ELR (cell line): ENCODE data around the gene CLN3.
A peak's percentile ranks its signal among the peaks of the same experiment; 100 is the strongest.
"Not testable (repeated sequence)": the region's sequence is repeated elsewhere in the genome, so short reads cannot be mapped to it uniquely, and the experiment has no call there.

Source experiments
- DNase-seq: peaks from one replicate; pipeline ENCODE4 v3.0.0-alpha.2; 2015; ENCODE audit warnings: low read depth

CLN3 gene

GRCh38 chr16:28513484-28514181, 21.8 kb upstream of the CLN3 start:
- no peak for DNase-seq

DNA sequence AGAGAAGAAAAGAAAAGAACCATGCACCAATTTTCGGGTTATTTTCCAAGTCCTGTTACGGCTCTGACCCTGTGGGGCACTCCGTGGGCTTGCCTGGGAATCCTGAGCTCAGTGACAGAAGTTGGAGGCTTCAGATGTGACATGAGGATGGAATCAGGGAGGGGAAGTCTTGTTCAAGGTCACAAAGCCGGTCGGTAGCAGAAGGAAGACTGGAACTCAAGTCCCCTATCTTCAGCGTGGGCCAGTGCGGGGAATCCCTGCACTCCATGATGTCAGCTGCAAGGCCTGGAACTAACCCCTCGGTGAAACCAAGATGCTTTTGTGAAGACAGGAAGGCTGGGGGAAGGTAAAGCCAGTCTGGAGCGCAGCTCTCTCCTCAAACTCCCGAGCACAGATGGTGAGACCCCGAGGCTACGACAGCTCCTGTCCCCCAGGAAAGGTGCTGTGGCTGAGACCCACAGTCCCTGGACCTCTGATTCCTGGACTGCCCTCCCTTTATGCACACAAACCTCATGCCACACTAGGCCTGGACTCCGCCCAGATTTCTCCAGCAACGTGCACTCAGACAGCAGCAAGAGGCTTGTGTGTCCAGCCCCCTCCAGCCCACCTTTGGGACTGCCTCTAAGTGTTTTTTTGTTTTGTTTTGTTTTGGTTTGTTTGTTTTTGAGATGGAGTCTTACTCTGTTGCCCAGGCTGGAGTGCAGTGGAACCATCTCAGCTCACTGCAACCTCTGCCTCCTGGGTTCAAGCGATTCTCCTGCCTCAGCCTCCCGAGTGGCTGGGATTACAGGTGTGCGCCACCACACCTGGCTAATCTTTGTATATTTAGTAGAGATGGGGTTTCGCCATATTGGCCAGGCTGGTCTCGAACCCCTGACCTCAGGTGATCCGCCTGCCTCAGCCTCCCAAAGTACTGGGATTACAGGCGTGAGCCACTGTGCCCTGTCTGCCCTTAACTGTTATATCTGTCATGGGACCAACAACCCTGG, 20.2 kb upstream of the CLN3 start:
- DNase-seq: no peak

GRCh38 chr16:28511031-28511430, 19.2 kb upstream of the CLN3 start:
- DNase-seq: no peak

- DNase-seq: no peak
Observed at GRCh38 chr16:28505489-28506137, 13.7 kb upstream of the CLN3 start.

DNA sequence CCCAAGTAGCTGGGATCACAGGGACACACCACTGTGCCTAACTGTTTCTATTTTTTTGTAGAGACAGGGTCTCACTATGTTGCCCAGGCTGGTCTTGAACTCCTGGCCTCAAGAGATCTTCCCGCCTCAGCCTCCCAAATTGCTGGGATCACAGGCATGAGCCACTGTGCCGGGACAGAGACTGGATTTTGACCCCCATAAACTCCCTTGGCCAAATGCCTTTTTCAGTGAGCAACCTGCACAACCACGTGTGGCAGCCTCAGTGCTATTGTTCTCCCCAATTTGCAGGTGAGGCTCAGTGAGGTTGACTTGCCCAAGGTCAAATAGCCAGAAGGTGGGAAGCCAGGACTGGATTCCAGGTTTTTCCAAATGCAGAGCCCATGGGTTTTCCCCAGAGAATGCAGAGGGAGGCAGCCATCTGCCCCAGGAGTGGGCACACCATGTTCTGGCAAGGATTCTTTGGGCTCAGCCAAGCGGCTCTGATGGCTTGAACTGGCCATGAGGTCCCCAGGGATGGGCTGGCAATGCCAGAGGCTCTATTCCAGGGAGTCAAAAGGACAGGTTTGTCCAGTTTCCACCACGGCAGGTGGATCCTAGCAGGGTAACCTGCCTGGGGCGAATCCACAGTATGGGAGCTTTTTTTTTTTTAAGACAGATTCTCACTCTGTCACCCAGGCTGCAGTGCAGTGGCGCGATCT, 13.0 kb upstream of the CLN3 start:
- no peak for DNase-seq

DNA sequence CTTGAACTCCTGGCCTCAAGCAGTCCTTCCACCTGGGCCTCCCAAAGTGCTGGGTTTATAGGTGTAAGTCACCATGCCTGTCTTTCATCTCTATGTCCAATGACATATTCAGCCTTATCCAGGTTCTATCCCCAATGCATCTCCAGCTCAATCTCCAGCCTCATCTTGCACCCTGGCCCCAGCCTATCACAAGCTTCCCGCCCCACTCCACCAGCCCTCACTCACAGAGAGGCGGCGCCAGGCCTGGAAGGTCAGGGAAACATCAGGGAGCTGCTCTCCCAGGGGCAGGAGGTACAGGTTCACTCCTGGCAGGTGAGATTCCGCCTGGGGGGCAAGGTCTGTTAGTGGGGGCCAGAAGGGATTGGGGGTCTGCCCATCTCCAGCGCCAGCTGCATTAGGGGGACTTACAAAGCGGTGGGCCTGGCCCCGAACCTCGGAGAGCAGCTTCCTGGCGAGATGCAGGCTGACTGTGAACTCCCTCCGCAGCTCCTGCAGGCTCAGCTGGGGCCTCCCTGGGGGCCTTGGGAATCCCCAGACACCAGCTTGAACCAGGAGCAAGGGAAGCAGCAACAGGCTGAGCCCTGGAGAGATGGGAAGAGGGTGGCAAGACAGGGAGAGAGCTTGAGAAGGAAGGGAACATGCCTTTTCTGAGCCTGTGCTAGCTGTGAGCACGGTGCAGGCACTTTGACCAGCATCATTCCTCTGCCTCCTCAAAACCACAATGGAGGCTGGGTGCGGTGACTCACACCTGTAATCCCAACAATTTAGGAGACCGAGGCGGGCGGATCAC, 11.8 kb upstream of the CLN3 start:
- peak; percentile 28 for DNase-seq

DNA sequence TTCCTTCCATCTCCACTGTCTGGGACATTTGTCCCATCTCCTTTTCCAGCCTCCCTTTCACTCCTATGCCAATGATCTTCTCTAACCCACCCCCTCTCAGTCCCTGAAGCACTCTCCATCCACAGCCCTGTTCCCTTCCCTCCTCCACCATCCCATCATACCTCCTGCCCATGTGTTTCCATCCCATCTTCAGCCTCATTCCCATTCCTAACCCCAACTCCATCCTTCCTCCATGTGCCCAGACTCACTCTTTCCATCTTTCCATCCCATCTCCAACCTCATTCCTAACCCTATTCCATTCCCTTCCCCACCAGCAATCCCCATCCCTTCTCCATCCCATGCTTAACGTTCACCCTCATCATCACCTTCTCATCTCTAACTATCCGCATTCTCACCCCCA, 10.4 kb upstream of the CLN3 start:
- no peak for DNase-seq

GRCh38 chr16:28501258-28502232, 9.7 kb upstream of the CLN3 start:
- no peak for DNase-seq

DNA sequence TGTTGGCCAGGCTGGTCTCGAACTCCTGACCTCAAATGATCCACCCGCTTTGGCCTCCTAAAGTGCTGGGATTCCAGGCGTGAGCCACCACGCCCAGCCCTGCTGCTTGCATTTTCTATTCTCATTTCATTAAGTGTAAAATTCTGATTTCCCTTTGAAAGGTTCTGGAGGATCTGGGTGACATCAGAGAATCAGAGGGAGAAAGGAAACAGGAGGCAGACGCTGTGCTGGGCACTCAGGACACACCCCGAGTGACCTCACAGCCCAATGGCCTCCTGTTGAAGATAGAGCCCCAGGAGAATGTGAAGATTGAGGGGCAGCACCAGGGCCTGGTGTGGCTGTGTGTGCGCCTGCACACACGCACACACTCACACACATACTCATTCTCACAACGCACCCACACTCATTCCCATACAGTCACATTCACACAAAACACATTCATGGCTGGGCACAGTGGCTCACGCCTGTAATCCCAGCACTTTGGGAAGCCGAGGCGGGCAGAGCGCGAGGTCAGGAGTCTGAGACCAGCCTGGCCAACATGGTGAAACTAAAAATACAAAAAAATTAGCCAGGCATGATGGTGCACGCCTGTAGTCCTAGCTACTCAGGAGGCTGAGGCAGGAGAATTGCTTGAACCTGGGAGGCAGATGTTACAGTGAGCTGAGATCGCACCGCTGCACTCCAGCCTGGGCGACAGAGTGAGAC, 8.8 kb upstream of the CLN3 start:
- not testable (repeated sequence) for DNase-seq

- no peak for DNase-seq
Observed at GRCh38 chr16:28499854-28500253, 8.0 kb upstream of the CLN3 start.

GRCh38 chr16:28498666-28499381, 7.0 kb upstream of the CLN3 start:
- DNase-seq: no peak

DNA sequence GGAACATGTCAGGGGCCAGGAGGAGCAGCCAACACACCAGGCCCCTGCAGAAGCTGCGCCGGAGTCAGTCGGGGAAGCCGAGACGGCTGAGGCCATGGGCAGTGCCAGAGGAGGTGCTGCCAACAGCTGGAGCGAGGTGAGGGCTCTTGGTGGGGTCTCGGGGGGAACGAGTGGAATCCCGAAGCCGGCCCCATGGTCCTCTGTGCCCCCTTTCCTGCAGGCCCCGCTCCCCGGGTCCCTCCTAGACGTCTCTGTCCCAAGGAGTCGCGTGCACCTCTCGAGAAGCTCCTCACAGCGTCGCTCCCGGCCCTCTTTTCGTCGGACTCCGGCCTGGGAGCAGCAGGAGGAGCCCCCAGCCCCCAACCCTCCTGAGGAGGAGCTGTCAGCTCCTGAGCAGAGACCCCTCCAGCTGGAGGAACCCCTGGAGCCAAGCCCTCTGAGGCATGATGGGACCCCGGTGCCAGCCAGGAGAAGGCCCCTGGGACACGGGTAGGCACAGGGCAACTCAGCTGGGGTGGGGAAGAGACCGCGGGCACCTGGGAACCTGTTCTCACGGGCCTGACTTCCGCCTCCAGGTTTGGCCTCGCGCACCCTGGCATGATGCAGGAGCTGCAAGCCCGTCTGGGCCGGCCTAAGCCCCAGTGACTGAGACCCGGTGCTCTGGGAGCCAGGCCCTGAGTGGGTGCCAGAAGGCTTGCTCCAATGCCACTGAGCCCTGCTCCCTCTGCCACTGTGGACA, 6.2 kb upstream of the CLN3 start:
- no peak for DNase-seq

- DNase-seq: no peak
Observed at GRCh38 chr16:28497386-28497785, 5.5 kb upstream of the CLN3 start.

- DNase-seq: no peak
Observed at GRCh38 chr16:28496844-28497243, 5.0 kb upstream of the CLN3 start.

GRCh38 chr16:28495795-28496749, 4.2 kb upstream of the CLN3 start:
- no peak for DNase-seq

DNA sequence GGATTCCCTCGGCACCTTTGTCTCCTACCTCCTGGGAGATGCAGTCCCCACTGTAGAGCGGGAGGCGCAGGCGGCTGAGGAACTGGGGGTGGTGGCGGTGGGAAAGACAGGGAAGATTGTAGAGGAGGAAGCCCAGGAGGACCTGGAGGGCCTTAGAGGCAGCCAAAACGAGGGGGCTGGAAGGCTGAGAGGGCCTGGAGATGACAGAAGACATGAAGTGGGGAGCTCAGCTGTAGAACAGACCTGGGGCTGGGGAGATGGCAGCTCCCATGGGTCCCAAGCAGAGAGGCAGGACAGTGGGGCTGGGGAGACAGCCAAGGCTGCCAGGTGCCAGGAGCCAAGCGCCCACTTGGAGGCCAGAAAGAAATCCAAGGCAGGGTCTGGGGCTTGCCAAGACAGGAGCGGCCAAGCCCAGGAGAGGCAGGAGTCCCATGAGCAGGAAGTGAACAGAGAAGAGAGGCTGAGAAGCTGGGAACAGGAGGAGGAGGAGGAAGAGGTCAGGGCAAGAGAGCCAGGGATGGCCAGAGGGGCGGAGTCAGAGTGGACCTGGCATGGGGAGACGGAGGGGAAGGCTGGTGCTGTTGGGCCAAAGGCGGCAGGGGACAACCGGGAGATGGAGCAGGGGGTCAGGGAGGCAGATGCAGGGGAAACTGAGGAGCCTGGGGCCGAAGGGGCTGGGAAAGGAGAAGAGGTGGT, 3.4 kb upstream of the CLN3 start:
- DNase-seq: no peak
